Esophagus muscularis mucosa (tissue), 4 donors: ENCODE measurements around the gene OR51V1. TPM values are rescaled to one million over a fixed set of nuclear protein-coding genes. Genes with fewer than 3 reads are reported as not detected.
"Not testable (repeated sequence)": the region's sequence is repeated elsewhere in the genome, so short reads cannot be mapped to it uniquely, and the experiment has no call there.

Experiments used
- DNase-seq: peaks from one replicate; pipeline ENCODE4 v3.0.0-alpha.2; 2017; ENCODE audit errors: extremely low spot score
- H3K27ac ChIP-seq, 4 donors: fragments of 200-600 bp; sonication (generic); replicated peaks in 1 of 4; 1 replicate in 3 of 4; 2 replicates in 1 of 4; pipeline ENCODE4 v1.5.1; 2016 to 2019; ENCODE audit warnings: mild to moderate bottlenecking in 1 of 4
- H3K27me3 ChIP-seq, 4 donors: fragments of 200-600 bp; sonication (generic); one replicate each; pipeline versions ENCODE4 v1.5.1 to v1.6.0; 2016 to 2019
- H3K36me3 ChIP-seq, 4 donors: fragments of 200-600 bp; sonication (generic); one replicate each; pipeline ENCODE4 v1.5.1; 2016 to 2019
- H3K4me1 ChIP-seq, 4 donors: fragments of 200-600 bp; sonication (generic); one replicate each; pipeline ENCODE4 v1.5.1; 2016 to 2019
- H3K4me3 ChIP-seq, 4 donors: fragments of 200-600 bp; sonication (generic); 1 replicate in 2 of 4; 2 replicates in 2 of 4; pipeline ENCODE4 v1.5.1; 2016 to 2019; ENCODE audit warnings: mild to moderate bottlenecking in 4 of 4, moderate library complexity in 1 of 4
- H3K9me3 ChIP-seq, 4 donors: fragments of 200-600 bp; sonication (generic); 1 replicate in 3 of 4; 2 replicates in 1 of 4; pipeline ENCODE4 v1.5.1; 2016 to 2019
- EP300 ChIP-seq: sonication (generic); formaldehyde crosslinking; IDR thresholded peaks from one replicate; pipeline ENCODE4 v1.6.1; 2017; ENCODE audit warnings: antibody characterized with exemption
- POLR2A ChIP-seq: fragments of 450-650 bp; IDR thresholded peaks from one replicate; pipeline ENCODE4 v1.6.1; 2017; ENCODE audit warnings: antibody characterized with exemption, moderate library complexity, mild to moderate bottlenecking, low read depth
- POLR2AphosphoS5 ChIP-seq, 2 donors: sonication (generic); formaldehyde crosslinking; IDR thresholded peaks; one replicate each; pipeline ENCODE4 v1.6.1; 2017; ENCODE audit warnings: antibody characterized with exemption in 2 of 2
- WGBS: methylation state at CpG from one replicate; pipeline ENCODE4 v1.1.5; 2018; 5-methylcytosine and 5-hydroxymethylcytosine counted together
- intact Hi-C: fragments of 100-400 bp; cut with DNase I; formaldehyde crosslinking; loops from one replicate; pipeline ENCODE4 v1.15.1; 2023
- total RNA-seq, 4 donors: library from RNA; depleted of rRNA; stranded (reverse); fragments of >200 nt; gene quantifications; one replicate each; pipeline versions ENCODE4 v1.1.0 to v1.2.1, GENCODE V29; 2016
- TF ChIP-seq, protein P1 (sequence below), 3 experiments: fragments of 200-600 bp in 2 of 3; fragments of 450-650 bp in 1 of 3; sonication (generic) in 2 of 3; IDR thresholded peaks; one replicate each; pipeline ENCODE4 v1.5.1; 2017 to 2019; ENCODE audit warnings: antibody characterized with exemption in 3 of 3, mild to moderate bottlenecking in 2 of 3, moderate library complexity in 1 of 3

OR51V1 gene, protein sequence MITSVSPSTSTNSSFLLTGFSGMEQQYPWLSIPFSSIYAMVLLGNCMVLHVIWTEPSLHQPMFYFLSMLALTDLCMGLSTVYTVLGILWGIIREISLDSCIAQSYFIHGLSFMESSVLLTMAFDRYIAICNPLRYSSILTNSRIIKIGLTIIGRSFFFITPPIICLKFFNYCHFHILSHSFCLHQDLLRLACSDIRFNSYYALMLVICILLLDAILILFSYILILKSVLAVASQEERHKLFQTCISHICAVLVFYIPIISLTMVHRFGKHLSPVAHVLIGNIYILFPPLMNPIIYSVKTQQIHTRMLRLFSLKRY
- not detected for total RNA-seq

DNA sequence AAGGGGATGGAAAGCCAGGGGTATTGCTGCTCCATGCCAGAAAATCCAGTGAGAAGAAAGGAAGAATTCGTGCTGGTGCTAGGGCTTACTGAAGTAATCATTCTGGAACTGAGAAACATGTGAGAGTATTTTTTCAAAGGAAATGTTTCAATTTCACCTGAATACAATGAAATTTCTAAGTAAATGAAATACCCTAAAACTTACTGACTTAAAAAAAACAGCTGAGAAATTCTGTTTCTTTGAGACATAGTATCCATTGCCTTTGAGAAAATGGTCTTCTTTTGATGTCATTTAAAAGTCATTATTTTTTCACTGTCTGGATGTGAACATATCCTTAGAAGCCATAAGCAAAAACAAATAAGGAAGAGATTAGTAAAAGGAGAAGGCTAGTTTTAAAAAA is at the start of gene OR51V1:
Gene OR51V1 (minus strand): TSS at position 101 of the 400 bp plus-strand sequence. CDS start 0 bp downstream, at position 101.
- Histone ChIP-seq H3K27me3 (no peaks in the 10 kb centered on the region), H3K9me3 (no peaks in the 10 kb centered on the region), H3K4me1 (no peaks in the 10 kb centered on the region), H3K36me3 (no peaks in the 10 kb centered on the region), H3K27ac (no peak within 1 kb of the TSS), H3K4me3 (no peak within 1 kb of the TSS)
- DNase-seq: no peak
- TF ChIP-seq POLR2A (no peak), POLR2AphosphoS5 (IDR thresholded peaks at IDR 0.05) (no peak), EP300 (no peak)
- TF ChIP-seq, protein P1, sequence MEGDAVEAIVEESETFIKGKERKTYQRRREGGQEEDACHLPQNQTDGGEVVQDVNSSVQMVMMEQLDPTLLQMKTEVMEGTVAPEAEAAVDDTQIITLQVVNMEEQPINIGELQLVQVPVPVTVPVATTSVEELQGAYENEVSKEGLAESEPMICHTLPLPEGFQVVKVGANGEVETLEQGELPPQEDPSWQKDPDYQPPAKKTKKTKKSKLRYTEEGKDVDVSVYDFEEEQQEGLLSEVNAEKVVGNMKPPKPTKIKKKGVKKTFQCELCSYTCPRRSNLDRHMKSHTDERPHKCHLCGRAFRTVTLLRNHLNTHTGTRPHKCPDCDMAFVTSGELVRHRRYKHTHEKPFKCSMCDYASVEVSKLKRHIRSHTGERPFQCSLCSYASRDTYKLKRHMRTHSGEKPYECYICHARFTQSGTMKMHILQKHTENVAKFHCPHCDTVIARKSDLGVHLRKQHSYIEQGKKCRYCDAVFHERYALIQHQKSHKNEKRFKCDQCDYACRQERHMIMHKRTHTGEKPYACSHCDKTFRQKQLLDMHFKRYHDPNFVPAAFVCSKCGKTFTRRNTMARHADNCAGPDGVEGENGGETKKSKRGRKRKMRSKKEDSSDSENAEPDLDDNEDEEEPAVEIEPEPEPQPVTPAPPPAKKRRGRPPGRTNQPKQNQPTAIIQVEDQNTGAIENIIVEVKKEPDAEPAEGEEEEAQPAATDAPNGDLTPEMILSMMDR (IDR thresholded peaks at IDR 0.05): no peak
- 59% methylated on average over 1 of the region's 1 CpG for WGBS
- intact Hi-C loops: no loop called here

GRCh38 chr11:5249807-5250396 is 49.4 kb upstream of the OR51V1 start, which contains the start of gene HBG1:
Gene HBG1 (minus strand): TSS chr11:5249857. CDS start chr11:5249804, 53 bp downstream.
- 62% methylated on average over 3 of the region's 9 CpGs for WGBS
- H3K4me1 ChIP-seq, intact Hi-C loops: not testable (repeated sequence)

GRCh38 chr11:5248498-5248897 is 48.0 kb upstream of the OR51V1 start:
- H3K36me3 ChIP-seq, H3K4me3 ChIP-seq, H3K4me1 ChIP-seq, DNase-seq, H3K27ac ChIP-seq, intact Hi-C loops, H3K27me3 ChIP-seq, H3K9me3 ChIP-seq: not testable (repeated sequence)
- 82% methylated on average over 7 of the region's 7 CpGs for WGBS

More at GRCh38 chr11:5249807-5250396, 49.4 kb upstream of the OR51V1 start, which contains the start of gene HBG1:
- not testable (repeated sequence) for H3K27me3 ChIP-seq, H3K4me3 ChIP-seq, DNase-seq, H3K9me3 ChIP-seq, H3K36me3 ChIP-seq, H3K27ac ChIP-seq

- Histone ChIP-seq H3K9me3 (no peaks in the 10 kb centered on the region), H3K4me1 (no peaks in the 10 kb centered on the region), H3K27me3 (no peaks in the 10 kb centered on the region), H3K27ac (no peak overlapping the region), H3K36me3 (no peaks in the 10 kb centered on the region), H3K4me3 (no peak overlapping the region)
- 90% methylated on average over 3 of the region's 3 CpGs for WGBS
- intact Hi-C loops: no loop called here
- DNase-seq: no peak
- TF ChIP-seq POLR2A: no peak
- TF ChIP-seq, protein P1 (IDR thresholded peaks at IDR 0.05): no peak
- no peak for TF ChIP-seq EP300
- TF ChIP-seq POLR2AphosphoS5 (IDR thresholded peaks at IDR 0.05): no peak
These were observed 47.1 kb upstream of the OR51V1 start for GRCh38 chr11:5247472-5248192.

- no peak for DNase-seq
- H3K4me3 ChIP-seq: no peak overlapping the region
- TF ChIP-seq EP300: no peak
- TF ChIP-seq POLR2A: no peak
- TF ChIP-seq POLR2AphosphoS5 (IDR thresholded peaks at IDR 0.05): no peak
- TF ChIP-seq, protein P1 (IDR thresholded peaks at IDR 0.05): no peak
- no peaks in the 10 kb centered on the region for H3K27me3 ChIP-seq
- no peaks in the 10 kb centered on the region for H3K9me3 ChIP-seq
- H3K36me3 ChIP-seq: no peaks in the 10 kb centered on the region
- no peaks in the 10 kb centered on the region for H3K4me1 ChIP-seq
- no peak overlapping the region for H3K27ac ChIP-seq
- WGBS: 73% methylated on average over 6 of the region's 6 CpGs
- intact Hi-C loops: no loop called here
These were observed 46.4 kb upstream of the OR51V1 start for GRCh38 chr11:5246772-5247471.
